C4-2B (cell line): ENCODE measurements around the gene PRIM1.

Experiments used
- CTCF ChIP-seq: fragments of 450-650 bp; conservative IDR thresholded peaks from 2 replicates; pipeline ENCODE4 v1.5.1; 2017; ENCODE audit warnings: mild to moderate bottlenecking
- ZFX ChIP-seq: fragments of 450-650 bp; IDR thresholded peaks from 2 replicates; pipeline ENCODE4 v1.6.1; 2017

GRCh38 chr12:56687223-56688128 lies 64.6 kb downstream of the PRIM1 start:
- TF ChIP-seq ZFX (peak; percentile 66; the same call in 1 of the 2 replicates), CTCF (no peak)
